ENCODE results near the gene ZNF765.
"Not testable (repeated sequence)": the region's sequence is repeated elsewhere in the genome, so short reads cannot be mapped to it uniquely, and the experiment has no call there.

The ZNF765 gene

DNA sequence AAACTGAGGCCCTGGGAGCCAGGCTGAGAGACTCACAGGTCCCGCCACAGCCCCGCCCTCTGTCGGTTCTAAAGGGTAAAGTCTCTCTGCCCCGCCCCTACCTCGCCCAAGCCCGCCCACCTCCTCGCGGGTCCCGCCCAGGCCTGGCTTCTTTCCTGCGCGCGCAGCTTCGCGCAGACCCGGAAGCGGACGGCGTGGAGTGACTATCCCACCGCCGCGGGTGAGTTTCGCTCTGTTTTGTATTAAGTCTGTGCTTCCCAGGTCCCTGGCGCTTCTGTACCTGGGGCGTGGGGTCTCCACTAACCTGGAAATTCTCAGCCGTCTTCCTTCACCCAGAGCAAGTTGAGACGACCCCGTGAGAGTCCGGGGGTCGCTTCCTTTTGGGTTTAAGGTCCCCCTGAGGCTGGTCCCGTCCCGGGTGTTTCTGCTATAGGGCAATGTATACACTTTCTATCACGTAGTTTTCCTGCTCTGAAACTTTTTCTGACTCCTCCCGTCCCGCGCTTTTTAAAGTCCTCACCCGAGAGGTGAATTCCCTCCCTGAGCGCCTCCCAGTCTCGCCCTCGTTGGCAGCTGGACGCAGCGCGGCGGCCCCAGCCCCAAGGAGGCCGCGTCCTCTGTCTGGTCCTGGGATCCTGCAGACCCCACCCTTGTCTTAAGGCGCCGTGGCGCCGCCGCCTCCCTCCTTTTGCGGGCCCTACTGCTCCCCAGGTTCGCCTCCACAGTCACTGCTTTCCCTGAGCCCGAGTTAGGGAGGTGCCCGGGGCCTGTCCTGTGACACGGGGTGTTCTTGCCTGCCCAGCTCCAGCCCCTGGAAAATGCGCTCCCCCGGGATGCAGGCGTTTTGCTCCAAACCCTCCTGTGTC lies at the start of gene ZNF765:
Gene ZNF765, plus strand, starts transcription at position 176 of the 866 bp plus-strand sequence. CDS start 2,867 bp downstream, outside the sequence.
- Mint-ChIP-seq H3K27ac (peak within 1 kb of the TSS; percentile 97), H3K27me3 (no peaks in the 10 kb centered on the region), H3K4me3 (peak within 1 kb of the TSS; percentile 92 to 94), H3K9me3 (peaks cover 7 to 12% of the 10 kb centered on the region in 2 donors), H3K4me1 (peaks cover 16 to 39% of the 10 kb centered on the region in 2 donors), H3K36me3 (peaks cover 23 to 39% of the 10 kb centered on the region in 2 donors)
- DNase-seq (peak; percentile 90), ATAC-seq (replicated peaks) (peak; percentile 97 to 99)

DNA sequence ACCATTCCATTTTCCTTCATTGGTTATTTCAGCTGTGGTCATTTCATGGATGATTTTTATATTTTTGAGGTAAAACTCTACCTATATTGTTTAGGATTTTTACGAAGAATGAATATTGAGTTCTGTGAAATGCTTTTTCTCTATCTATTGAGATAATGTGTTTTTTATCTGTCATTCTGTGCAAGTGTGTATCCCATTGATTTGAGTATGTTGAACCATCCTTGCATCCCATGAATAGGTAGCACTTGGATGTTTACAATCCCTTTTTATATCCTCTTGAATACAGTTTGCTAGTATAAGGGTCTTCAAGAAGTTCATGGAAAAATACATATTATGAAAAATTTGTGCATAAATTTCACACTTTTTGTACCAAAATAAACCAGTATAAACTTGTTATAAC lies 39.2 kb upstream of the ZNF765 start:
- DNase-seq (no peak), ATAC-seq (replicated peaks) (no peak)
- Mint-ChIP-seq H3K27me3 (no peaks in the 10 kb centered on the region), H3K36me3 (peaks cover 44 to 52% of the 10 kb centered on the region in 2 donors), H3K27ac (no peak overlapping the region), H3K4me1 (peaks cover 5 to 6% of the 10 kb centered on the region in 2 donors), H3K4me3 (no peak overlapping the region), H3K9me3 (peaks cover 42 to 44% of the 10 kb centered on the region in 2 donors)

DNA sequence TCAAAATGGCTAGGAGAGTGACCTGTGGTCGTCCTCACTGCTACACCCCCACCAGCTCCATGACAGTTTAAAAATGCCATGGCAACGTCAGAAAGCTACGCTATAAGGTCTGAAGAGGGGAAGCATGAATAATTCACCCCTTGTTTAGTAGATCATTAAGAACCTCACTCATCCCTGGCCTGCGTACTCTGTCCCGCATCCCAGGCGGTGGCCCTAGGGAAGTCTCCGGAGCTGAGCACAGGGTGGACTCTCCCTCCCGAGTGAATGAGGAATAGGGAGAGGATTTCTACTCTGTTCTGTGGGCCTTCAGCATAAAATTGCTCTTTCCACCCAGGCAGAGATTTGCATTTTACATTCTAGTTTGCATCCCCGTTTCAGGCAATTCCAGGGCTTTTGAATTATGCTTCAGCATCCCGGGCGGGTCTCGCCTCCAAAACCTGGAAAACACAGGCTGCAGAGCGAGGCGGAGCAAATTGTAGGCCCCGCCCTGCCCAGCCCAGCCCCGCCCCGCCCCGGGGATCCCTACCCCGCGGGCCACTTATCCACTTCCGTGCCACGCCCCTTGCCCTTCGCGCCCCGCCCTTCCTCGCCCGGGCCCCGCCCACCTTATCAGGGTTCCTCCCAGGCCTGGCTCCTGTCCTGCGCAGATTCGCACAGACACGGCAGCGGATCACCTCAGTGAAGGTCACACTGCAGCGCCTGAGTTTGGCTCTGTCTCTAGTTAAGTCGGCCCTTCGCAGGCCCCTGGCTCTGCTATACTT lies 36.9 kb upstream of the ZNF765 start:
- H3K4me3 Mint-ChIP-seq = no peak overlapping the region
- no peak for ATAC-seq (replicated peaks)

DNA sequence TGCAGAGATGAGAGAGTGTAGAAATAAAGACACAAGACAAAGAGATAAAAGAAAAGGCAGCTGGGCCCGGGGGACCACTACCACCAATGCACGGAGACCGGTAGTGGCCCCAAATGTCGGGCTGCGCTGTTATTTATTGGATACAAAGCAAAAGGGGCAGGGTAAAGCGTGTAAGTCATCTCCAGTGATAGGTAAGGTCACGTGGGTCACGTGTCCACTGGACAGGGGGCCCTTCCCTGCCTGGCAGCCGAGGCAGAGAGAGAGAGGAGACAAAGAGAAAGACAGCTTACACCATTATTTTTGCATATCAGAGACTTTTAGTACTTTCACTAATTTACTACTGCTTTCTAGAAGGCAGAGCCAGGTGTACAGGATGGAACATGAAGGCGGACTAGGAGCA lies 34.9 kb upstream of the ZNF765 start:
- H3K4me1 Mint-ChIP-seq; H3K27ac Mint-ChIP-seq; ATAC-seq (replicated peaks); H3K27me3 Mint-ChIP-seq; DNase-seq; H3K4me3 Mint-ChIP-seq: not testable (repeated sequence)
- Mint-ChIP-seq H3K36me3 (peaks cover 14 to 16% of the 10 kb centered on the region in 2 donors), H3K9me3 (peaks cover 13 to 18% of the 10 kb centered on the region in 2 donors)

More for the DNA sequence above, 36.9 kb upstream of the ZNF765 start:
- no peak for DNase-seq
- Mint-ChIP-seq H3K4me1 (peaks cover 5 to 6% of the 10 kb centered on the region in 2 donors), H3K9me3 (peaks cover 24% of the 10 kb centered on the region in 2 donors), H3K27ac (no peak overlapping the region), H3K36me3 (peaks cover 21 to 30% of the 10 kb centered on the region in 2 donors), H3K27me3 (no peaks in the 10 kb centered on the region)

DNA sequence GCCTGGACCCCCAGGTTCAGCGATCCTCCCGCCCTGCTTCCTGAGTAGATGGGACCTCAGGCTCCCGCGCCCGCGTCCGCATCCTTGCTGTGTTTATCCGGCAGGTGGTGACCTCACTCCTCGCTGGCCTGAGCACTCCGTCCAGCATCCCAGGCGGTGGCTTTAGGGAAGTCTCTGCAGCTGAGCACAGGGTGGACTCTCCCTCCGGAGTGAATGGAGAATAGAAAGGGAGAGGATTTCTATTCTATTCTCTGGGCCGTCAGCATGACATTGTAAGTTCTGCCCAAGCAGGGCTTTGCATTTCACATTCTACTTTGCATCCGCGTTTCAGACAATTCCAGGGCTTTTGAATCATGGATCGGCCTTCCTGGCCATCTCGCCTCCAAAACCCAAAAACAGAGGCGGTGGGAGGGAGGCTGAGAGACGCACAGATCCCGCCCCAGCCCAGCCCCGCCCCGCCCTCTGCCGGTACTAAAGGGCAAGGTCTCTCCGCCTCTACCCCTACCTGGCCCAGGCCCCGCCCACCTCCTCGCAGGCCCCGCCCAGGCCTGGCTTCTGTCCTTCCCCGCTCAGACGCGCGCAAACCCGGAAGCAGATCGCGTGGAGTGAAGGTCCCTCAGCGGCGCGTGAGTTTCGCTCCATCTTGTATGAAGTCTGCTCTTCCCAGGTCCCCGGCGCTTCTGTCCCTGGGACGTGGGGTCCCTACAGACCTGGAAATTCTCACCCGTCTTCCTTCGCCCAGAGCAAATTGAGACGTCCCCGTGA lies 29.6 kb upstream of the ZNF765 start, which contains the start of gene ZNF525:
Gene ZNF525, plus strand, starts transcription at position 572 of the 765 bp plus-strand sequence. CDS start 6,577 bp downstream, outside the sequence.
- peaks cover under 1 to 4% of the 10 kb centered on the region in 2 donors for H3K9me3 Mint-ChIP-seq
- no peaks in the 10 kb centered on the region for H3K27me3 Mint-ChIP-seq
- peaks cover 16 to 43% of the 10 kb centered on the region in 2 donors for H3K4me1 Mint-ChIP-seq
- DNase-seq = peak; percentile 94
- peak within 1 kb of the TSS; percentile 90 to 97 for H3K4me3 Mint-ChIP-seq
- peaks cover 13 to 14% of the 10 kb centered on the region in 2 donors for H3K36me3 Mint-ChIP-seq
- H3K27ac Mint-ChIP-seq = peak within 1 kb of the TSS; percentile 96
- ATAC-seq (replicated peaks) = peak; percentile 99

DNA sequence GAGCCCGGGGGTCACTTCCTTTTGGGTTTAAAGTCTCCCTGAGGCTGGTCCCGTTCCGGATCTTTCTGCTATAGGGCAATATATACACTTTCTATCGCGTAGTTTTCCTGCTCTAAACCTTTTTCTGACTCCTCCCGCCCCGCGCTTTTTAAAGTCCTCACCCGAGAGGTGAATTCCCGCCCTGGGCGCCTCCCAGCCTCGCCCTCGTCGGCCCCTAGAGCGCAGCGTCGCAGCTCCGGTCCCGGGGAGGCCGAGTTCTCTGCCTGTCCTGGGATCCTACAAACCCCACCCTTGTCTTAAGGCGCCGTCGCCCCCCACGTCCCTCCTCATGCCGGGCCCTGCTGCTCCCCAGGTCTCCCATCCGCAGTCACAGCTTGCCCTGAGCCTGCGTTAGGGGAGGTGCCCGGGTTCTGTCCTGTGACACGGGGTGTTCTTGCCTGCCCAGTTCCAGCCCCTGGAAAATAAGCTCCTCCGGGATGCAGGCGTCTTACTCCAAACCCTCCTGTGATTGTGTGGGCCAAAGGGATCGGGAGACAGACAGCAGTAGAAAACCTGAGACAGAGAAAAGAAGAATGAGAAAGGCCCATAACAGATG lies 29.0 kb upstream of the ZNF765 start:
- DNase-seq = no peak
- H3K9me3 Mint-ChIP-seq = peaks cover 3 to 4% of the 10 kb centered on the region in 2 donors
- peak overlapping the region; percentile 96 for H3K27ac Mint-ChIP-seq
- no peaks in the 10 kb centered on the region for H3K27me3 Mint-ChIP-seq
- peak; percentile 62 to 66 for ATAC-seq (replicated peaks)
- H3K4me3 Mint-ChIP-seq = peak overlapping the region; percentile 90 to 97
- H3K36me3 Mint-ChIP-seq = peaks cover 19% of the 10 kb centered on the region in 2 donors
- H3K4me1 Mint-ChIP-seq = peaks cover 19 to 42% of the 10 kb centered on the region in 2 donors

DNA sequence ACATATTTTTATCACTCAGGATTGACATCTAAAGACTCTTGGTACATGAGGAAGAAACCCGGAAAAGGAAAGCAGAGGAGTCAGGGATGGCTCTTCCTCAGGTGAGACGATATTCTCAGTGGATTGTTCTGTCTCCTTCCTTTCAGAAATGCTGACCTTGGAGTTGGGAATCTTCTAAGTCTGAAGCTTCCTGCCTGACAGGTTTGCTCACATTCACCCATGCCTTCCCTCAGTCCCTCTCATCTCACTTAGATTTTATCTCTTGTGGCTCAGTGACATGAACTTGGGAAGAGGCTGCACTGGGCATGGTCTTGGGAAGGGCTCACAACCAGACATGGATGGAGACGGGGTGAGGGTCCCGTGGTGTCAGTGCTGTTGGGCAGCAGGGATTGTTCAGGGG lies 22.8 kb upstream of the ZNF765 start:
- Mint-ChIP-seq H3K4me3 (no peak overlapping the region), H3K9me3 (peaks cover 6 to 7% of the 10 kb centered on the region in 2 donors), H3K27ac (no peak overlapping the region), H3K4me1 (peaks cover 16 to 31% of the 10 kb centered on the region in 2 donors), H3K27me3 (no peaks in the 10 kb centered on the region), H3K36me3 (peaks cover 60 to 70% of the 10 kb centered on the region in 2 donors)
- DNase-seq = no peak
- ATAC-seq (replicated peaks) = no peak

DNA sequence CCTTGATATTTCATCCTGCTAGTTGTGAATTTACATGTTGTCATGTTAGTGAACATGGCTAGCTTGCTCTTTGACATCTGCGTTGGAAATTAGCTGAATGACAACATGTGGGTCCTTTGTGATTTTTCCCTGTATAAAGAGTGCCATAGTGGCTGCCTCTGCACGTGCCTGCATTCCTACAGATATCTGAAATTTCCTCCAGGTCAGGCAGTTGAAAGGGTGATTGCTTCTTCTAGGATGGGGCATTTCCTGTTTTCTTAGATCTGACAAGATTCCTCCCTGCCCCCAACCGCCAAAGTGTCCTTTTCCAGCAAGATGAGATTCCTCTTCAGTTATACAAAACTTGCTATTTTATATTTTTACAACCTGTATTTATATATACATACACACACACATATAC lies 20.7 kb upstream of the ZNF765 start:
- peaks cover 70 to 80% of the 10 kb centered on the region in 2 donors for H3K36me3 Mint-ChIP-seq
- H3K4me3 Mint-ChIP-seq = no peak overlapping the region
- H3K27ac Mint-ChIP-seq = no peak overlapping the region
- ATAC-seq (replicated peaks) (no peak), DNase-seq (no peak)
- no peaks in the 10 kb centered on the region for H3K27me3 Mint-ChIP-seq
- peaks cover 3 to 6% of the 10 kb centered on the region in 2 donors for H3K9me3 Mint-ChIP-seq
- peaks cover 7 to 10% of the 10 kb centered on the region in 2 donors for H3K4me1 Mint-ChIP-seq

DNA sequence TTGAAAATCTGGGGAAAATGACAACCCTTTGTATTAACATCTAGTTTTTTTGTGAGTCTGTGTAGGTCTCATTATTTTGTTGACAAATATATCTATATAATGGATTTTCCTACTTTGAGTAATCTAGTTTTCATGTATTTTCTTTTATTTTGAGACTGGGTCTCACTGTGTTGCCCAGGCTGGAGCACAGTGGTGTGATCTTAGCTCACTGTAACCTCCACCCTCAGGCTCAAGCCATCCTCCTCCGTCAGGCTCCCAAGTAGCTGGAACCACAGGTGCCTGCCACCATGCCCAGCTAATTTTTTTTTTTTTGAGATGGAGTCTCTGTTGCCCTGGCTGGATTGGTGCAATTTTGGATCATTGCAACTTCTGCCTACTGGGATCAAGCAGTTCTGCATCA lies 20.2 kb upstream of the ZNF765 start:
- Mint-ChIP-seq H3K27ac (no peak overlapping the region), H3K27me3 (no peaks in the 10 kb centered on the region), H3K4me3 (no peak overlapping the region), H3K36me3 (peaks cover 71 to 82% of the 10 kb centered on the region in 2 donors), H3K4me1 (peaks cover 6 to 7% of the 10 kb centered on the region in 2 donors), H3K9me3 (peaks cover 3 to 6% of the 10 kb centered on the region in 2 donors)
- no peak for DNase-seq
- no peak for ATAC-seq (replicated peaks)

DNA sequence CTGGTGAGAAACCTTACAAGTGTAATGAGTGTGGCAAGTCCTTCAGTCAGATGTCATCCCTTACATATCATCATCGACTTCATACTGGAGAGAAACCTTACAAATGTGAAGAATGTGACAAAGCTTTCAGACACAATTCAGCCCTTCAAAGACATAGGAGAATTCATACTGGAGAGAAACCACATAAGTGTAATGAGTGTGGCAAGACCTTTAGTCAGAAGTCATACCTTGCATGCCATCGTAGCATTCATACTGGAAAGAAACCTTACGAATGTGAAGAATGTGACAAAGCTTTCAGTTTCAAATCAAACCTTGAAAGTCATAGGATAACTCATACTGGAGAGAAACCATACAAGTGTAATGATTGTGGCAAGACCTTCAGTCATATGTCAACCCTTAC lies 13.6 kb upstream of the ZNF765 start:
- Mint-ChIP-seq H3K4me1 (no peaks in the 10 kb centered on the region), H3K36me3 (peaks cover 78 to 95% of the 10 kb centered on the region in 2 donors), H3K9me3 (peaks cover 37 to 39% of the 10 kb centered on the region in 2 donors), H3K4me3 (no peak overlapping the region), H3K27ac (no peak overlapping the region), H3K27me3 (no peaks in the 10 kb centered on the region)
- no peak for ATAC-seq (replicated peaks)
- no peak for DNase-seq

DNA sequence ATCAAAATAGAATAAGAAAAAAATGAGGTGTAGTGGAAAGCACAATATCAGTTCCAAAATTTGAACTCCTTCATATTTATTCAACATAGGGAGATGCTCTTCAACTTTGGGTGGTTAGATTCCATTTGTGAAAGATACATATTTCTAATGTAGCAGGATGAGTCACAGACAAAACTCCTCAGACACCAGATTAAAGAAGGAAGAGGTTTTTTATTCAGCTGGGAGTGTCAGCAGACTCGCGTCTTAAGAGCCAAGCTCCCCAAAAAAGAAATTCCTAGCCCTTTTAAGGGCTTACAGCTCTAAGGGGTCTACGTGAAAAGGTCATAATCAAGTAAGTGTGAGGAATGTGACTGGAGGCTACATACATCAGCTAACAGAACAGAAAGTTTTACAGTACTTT lies 6.8 kb upstream of the ZNF765 start:
- Mint-ChIP-seq H3K4me3 (no peak overlapping the region), H3K9me3 (peaks cover 38 to 46% of the 10 kb centered on the region in 2 donors), H3K27me3 (no peaks in the 10 kb centered on the region), H3K36me3 (peaks cover 43 to 70% of the 10 kb centered on the region in 2 donors), H3K4me1 (peaks cover 5 to 15% of the 10 kb centered on the region in 2 donors), H3K27ac (no peak overlapping the region)
- DNase-seq (no peak), ATAC-seq (replicated peaks) (no peak)

DNA sequence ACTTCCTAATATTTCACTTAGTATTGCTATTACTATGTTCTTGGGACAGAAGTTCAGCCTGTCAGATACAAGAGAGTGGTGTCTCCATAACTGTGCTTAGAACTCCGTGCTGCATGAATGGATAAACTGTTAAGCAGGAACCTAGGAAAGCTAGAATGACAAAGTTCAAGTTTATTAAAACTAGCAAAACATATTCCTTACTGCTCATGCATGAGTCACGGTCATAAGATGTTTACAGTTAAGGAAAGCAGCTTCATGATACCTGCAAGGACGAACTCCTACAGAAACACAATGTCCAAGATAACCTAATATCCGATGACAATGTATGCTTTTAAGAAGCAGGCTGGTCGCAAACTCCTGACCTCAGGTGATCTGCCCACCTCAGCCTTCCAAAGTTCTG lies 6.0 kb upstream of the ZNF765 start:
- ATAC-seq (replicated peaks) (no peak), DNase-seq (no peak)
- H3K27me3 Mint-ChIP-seq = no peaks in the 10 kb centered on the region
- H3K4me1 Mint-ChIP-seq = peaks cover 5 to 15% of the 10 kb centered on the region in 2 donors
- peaks cover 38 to 62% of the 10 kb centered on the region in 2 donors for H3K36me3 Mint-ChIP-seq
- no peak overlapping the region for H3K4me3 Mint-ChIP-seq
- H3K27ac Mint-ChIP-seq = no peak overlapping the region
- peaks cover 34 to 43% of the 10 kb centered on the region in 2 donors for H3K9me3 Mint-ChIP-seq

DNA sequence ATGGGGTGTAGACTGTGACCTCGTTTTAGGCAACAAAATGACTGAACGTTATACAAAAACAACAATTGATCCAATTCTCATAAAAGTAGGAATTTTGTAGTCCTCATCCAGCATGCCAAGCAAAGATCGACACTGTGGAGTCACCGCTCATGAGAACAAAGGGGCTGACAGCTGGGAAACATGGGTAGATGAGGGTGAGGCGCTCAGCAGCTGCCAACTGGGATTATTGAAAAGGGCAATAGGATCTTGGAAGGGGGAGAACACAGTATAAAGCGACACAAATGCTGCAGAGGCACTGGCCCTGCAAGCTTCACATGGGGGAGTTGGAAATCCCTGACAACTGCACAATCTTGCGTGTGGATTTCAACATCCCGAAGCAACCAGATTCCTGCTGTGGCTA lies 5.4 kb upstream of the ZNF765 start:
- H3K9me3 Mint-ChIP-seq = peaks cover 33 to 42% of the 10 kb centered on the region in 2 donors
- DNase-seq (no peak), ATAC-seq (replicated peaks) (no peak)
- peaks cover 6 to 17% of the 10 kb centered on the region in 2 donors for H3K4me1 Mint-ChIP-seq
- H3K27me3 Mint-ChIP-seq = no peaks in the 10 kb centered on the region
- H3K36me3 Mint-ChIP-seq = peaks cover 37 to 58% of the 10 kb centered on the region in 2 donors
- H3K4me3 Mint-ChIP-seq = no peak overlapping the region
- peak overlapping the region; percentile 62 for H3K27ac Mint-ChIP-seq
